Measurements from ENCODE around the gene RBM33.

RBM33 gene

GRCh38 chr7:155729847-155730246 lies 85.4 kb downstream of the RBM33 start:
- H3K4me3 ChIP-seq (ENCODE audit: low read depth, low read length), result no peak overlapping the region
- no peak for TF ChIP-seq CTCF (IDR thresholded peaks at IDR 0.05; ENCODE audit: low read depth, low read length, missing control alignments)
- DNase-seq (ENCODE audit: low read depth), result peak; percentile 31
- in situ Hi-C loops (cut with HindIII; ENCODE audit: low sequenced_read_pairs), result no loop called here

- TF ChIP-seq CTCF (IDR thresholded peaks at IDR 0.05; ENCODE audit: low read depth, low read length, missing control alignments), result no peak
- H3K4me3 ChIP-seq (ENCODE audit: low read depth, low read length), result no peak overlapping the region
- no peak for DNase-seq (ENCODE audit: low read depth)
- in situ Hi-C loops (cut with HindIII; ENCODE audit: low sequenced_read_pairs), result no loop called here
These were observed 86.9 kb downstream of the RBM33 start for GRCh38 chr7:155731380-155731779.

- in situ Hi-C loops (cut with HindIII; ENCODE audit: low sequenced_read_pairs), result no loop called here
- no peak overlapping the region for H3K4me3 ChIP-seq (ENCODE audit: low read depth, low read length)
- no peak for DNase-seq (ENCODE audit: low read depth)
- no peak for TF ChIP-seq CTCF (IDR thresholded peaks at IDR 0.05; ENCODE audit: low read depth, low read length, missing control alignments)
These were observed 87.4 kb downstream of the RBM33 start for GRCh38 chr7:155731871-155732270.

- no peak overlapping the region for H3K4me3 ChIP-seq (ENCODE audit: low read depth, low read length)
- in situ Hi-C loops (cut with HindIII; ENCODE audit: low sequenced_read_pairs), result no loop called here
- no peak for TF ChIP-seq CTCF (IDR thresholded peaks at IDR 0.05; ENCODE audit: low read depth, low read length, missing control alignments)
- DNase-seq (ENCODE audit: low read depth), result no peak
These were observed 87.8 kb downstream of the RBM33 start for GRCh38 chr7:155732286-155732685.

- in situ Hi-C loops (cut with HindIII; ENCODE audit: low sequenced_read_pairs), result no loop called here
- DNase-seq (ENCODE audit: low read depth), result no peak
- TF ChIP-seq CTCF (IDR thresholded peaks at IDR 0.05; ENCODE audit: low read depth, low read length, missing control alignments), result no peak
- H3K4me3 ChIP-seq (ENCODE audit: low read depth, low read length), result no peak overlapping the region
These were observed 89.4 kb downstream of the RBM33 start for GRCh38 chr7:155733582-155734444.

GRCh38 chr7:155734445-155734809 lies 90.0 kb downstream of the RBM33 start:
- no peak overlapping the region for H3K4me3 ChIP-seq (ENCODE audit: low read depth, low read length)
- no peak for TF ChIP-seq CTCF (IDR thresholded peaks at IDR 0.05; ENCODE audit: low read depth, low read length, missing control alignments)
- DNase-seq (ENCODE audit: low read depth), result no peak
- in situ Hi-C loops (cut with HindIII; ENCODE audit: low sequenced_read_pairs), result no loop called here
